ENCODE measurements around the gene SMIM26.

DNA sequence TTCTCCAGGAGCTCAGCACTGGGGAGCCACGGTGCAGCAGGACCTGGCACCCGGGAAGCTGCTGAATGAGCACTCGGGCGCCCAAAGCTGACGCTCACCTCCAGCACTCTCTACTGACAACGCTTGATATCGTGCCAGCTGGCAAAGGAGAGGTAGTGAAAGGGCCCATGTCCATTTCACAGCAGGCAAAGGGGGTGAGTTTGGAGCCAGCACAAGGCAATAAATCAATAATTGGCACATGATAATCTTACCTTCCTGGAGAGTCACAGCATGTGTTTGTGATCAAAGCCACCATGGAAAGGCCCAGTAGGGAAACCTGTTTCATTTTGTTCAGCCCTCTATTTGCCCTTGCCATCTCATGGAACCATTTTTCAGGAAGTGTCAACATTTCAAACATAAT lies 23.3 kb upstream of the SMIM26 start:
- TF ChIP-seq, protein P1, sequence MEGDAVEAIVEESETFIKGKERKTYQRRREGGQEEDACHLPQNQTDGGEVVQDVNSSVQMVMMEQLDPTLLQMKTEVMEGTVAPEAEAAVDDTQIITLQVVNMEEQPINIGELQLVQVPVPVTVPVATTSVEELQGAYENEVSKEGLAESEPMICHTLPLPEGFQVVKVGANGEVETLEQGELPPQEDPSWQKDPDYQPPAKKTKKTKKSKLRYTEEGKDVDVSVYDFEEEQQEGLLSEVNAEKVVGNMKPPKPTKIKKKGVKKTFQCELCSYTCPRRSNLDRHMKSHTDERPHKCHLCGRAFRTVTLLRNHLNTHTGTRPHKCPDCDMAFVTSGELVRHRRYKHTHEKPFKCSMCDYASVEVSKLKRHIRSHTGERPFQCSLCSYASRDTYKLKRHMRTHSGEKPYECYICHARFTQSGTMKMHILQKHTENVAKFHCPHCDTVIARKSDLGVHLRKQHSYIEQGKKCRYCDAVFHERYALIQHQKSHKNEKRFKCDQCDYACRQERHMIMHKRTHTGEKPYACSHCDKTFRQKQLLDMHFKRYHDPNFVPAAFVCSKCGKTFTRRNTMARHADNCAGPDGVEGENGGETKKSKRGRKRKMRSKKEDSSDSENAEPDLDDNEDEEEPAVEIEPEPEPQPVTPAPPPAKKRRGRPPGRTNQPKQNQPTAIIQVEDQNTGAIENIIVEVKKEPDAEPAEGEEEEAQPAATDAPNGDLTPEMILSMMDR (conservative IDR thresholded peaks at IDR 0.05; ENCODE audit: low read depth, low read length): no peak
- no peak for TF ChIP-seq EZH2 (IDR thresholded peaks at IDR 0.05; ENCODE audit: borderline replicate concordance, low read depth, low read length, poor library complexity, severe bottlenecking)

All from A673 (cell line).